Measurements from ENCODE around the gene KRT7.

Gene KRT7

GRCh38 chr12:52232674-52233461 is at the start of gene KRT7:
Gene KRT7 (plus strand): TSS chr12:52233243. CDS start chr12:52233297, 54 bp downstream.
- no peak for DNase-seq

DNA sequence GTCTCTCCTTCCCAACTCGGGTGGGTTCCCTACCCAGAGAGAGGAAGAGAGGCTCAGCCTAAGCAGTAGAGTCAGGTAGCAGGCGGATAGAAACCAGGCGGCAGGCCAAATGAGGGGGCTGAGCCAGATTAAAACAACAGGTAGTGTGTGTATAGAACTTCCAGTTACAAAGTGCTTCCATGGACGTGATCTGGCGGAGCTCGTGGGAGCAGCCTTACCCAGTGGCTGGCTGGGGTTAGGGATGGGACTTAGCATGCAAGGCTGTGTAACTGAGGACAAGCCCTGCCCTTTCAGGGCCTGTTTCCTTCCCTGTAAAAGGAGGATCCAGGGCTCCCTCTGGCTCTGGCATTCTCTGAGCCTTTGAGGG is 49.5 kb upstream of the KRT7 start:
- DNase-seq, result no peak

GRCh38 chr12:52183971-52184370 is 49.1 kb upstream of the KRT7 start:
- no peak for DNase-seq

DNA sequence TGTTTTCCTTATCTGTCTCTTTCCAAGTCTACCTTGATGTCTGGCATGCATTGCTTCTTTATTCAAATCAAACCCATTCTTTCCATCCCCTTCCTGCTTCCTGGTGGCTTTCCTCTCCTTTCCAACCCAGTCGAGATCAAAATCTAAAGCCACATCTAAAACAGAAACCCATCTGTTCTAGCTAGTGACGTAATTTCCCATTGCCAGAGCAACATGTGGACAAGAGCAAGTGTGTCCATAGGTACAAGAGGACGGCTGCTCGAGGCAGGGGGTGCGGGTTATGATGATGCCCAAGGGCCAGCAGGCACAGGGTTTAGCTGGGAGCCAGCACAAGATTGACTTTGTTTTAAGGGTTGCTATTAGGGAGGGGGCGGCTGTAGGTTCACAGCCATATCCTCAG is 48.2 kb upstream of the KRT7 start:
- no peak for DNase-seq

DNA sequence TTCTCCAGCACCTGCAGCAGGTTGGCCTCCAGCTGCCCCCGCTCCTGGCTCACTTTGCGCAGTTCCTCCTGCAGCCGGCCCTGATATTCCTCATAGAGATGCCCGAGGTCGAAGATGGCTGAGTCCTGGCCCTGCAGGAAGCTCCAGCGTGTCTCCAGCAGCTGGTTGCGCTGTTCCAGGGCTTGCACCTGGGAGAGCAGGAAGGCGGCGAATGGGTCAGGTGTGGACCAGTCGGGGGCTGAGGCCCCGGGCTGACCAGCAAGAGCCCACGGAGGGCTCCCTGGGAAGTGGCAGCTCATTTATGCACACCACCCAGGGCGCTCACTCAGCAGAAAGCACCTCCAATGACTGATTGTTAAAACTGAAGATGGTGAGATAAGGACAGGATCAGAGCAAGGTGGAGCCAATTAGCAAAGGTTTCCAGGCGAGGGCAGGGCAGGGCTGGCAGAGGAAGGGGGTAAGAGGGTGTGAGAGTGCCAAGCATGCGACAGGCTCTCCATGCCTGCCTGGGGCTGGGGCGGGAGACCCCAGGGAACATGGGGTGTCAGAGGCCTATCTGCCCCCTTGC is 47.6 kb upstream of the KRT7 start:
- no peak for DNase-seq

GRCh38 chr12:52186118-52186840 is 46.8 kb upstream of the KRT7 start:
- no peak for DNase-seq

GRCh38 chr12:52187206-52187605 is 45.8 kb upstream of the KRT7 start:
- no peak for DNase-seq

DNA sequence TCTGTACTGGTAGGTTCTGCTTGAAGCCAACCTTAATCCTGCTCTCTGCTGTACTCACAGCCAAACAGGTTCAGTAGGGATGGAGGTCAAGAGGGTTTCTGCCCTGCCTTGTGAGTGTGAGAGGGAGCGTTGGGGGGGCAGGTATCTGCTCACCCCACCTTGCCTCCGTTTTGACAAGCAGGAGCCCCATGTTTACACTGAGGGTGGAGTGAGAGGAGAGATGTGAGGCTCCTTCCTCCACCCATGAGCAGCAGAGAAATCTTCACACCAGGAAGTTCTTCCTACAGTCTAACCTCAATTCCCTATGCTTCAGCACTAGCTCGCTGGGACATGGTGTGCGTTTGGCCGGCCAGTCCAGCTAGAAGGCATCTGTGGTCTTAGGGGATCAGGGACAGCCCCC is 45.4 kb upstream of the KRT7 start:
- no peak for DNase-seq

DNA sequence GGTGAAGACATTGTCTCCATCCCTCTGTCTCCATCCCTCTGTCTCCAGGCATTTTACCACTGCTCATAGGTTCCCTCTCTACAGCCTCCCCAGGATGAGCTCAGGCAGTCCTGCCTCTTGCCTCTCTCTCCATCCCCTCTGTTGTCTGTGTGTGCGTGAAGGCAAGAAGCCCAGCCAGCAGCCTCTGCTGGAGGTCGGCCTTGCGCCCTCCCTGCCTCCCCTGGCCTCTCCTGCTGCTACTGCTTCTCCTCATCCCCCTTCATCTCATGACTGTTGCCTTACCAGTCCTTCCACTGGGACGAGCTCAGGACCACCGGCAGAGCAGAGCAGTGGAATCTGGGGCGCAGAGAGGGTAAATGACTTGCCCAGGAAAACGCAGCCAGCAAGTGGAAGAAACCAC is 44.4 kb upstream of the KRT7 start:
- DNase-seq, result no peak

DNA sequence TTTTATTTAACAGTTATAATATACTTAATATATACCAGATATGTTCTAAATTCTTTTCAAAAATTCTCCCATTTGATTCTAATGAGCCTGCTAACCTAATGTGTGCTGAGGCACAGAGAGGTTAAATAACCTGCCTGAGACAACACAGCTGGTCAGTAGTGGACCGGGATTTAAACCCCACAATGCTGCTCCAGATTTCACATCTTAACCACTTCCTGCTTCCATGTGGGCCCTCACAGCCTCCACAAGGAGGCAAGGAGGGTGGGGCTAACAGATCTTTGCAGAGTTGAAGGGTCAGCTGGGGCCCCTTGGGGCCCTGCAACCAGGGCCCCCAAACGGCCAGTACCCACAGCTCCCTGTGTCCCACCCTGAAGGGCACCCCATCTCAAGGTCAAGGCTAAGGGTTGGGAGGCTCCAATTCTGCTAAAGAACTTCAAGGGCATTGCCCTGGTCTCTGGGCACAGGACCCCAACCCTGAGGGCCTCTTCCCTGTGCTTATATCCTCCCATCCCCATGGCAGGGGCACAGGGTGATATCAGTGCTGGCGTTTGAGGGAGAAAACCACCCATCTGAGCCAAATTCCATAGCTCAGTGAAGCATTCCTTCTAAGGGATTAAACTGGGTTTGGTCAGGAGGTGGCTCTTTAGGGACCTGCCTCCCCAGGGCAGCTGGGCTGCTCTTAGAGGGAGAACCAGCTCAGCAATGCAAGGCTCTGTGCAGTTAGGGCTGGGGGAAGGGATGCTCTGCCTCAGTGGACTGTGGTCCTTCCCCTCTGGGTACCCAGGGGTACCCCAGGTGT is 43.5 kb upstream of the KRT7 start:
- DNase-seq, result no peak

DNA sequence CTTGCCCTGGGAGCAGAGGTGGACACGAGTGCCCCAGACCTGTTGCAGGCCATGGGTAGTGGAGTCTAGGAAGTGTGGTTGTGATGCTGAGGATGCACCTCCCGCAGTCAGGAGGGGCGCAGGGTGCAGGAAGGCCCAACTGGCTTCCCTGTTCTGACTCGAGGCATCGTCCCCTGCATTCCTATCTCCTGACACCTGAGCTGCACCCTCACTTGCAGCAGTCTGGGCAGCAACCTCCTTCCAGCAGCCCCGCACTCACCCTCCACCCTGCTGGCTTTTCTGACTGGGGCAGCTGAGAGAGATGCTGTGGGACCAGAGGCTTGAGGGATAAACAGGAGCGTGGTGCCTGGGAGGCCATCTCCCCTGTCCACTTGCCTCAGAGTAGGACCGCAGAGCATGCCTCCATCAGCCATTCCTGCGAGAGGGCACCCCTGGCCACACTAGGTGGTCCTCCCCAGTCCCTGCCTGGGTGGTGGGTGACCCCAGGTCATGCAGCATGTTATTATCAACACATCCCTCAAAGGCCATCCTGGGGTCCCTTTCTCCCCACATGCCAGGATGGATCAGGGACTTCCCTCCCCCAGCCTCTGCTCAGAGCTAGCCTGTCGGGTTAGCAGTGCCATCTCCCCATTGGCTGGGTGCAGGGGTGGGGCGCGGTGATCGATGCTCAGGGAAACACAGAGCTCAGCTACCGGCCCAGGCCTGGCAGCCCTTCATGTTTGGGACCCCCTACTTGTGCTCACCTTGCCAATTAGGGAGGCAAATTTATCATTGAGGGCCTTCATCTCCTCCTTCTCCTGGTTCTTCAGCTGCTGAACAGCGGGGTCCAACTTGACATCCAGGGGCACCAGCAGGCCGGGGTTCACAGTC is 41.9 kb upstream of the KRT7 start:
- no peak for DNase-seq

DNA sequence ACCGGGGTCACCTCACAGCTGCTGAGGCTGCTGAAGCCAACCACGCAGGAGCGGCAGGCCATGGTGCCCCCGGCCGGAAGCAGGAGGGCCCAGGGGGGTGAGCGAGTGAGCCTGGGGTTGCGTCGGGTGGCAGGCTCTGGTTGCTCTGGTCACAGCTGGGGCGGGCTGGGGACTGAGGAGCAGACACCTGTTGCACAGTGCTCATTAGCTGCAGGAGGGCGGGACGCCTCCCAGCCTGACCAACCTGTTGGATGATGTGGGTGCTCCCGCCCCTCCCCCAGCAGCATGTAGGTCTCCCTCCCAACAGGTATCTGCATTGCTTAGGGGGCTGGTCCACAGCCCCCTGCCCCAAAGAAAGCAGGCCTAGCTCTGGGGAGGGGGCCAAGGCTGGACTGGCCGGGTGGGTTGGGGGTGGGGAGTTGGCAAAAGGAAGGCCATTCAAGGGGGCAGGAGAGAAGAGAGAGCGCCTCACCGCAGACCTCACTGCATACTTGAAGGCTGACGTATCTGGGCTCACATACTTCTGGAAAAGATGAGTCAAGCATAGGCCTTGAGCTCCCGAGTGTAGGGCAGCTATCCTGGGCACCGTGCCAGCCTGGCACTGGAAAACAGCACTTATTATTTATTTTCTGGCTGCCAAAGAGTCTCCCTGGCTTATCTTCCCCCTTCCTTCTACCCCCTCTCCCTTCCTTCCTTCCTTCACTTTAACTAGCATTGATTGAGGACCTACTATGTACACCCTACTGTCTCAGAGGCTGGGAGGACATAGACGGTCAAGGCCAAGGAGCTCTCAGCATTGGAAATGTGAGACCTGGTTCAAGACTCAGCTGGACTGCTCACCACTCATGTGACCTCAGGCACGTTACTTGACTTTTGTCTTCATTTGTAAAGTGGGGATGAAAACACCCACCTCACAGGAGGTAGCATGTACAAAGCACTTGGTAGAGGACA is 40.9 kb upstream of the KRT7 start, which contains the start of gene KRT80:
KRT80 (minus strand) TSS at position 174 of the 951 bp plus-strand sequence; CDS start at position 62, 112 bp downstream.
- no peak for DNase-seq

GRCh38 chr12:52193532-52193931 is 39.5 kb upstream of the KRT7 start:
- no peak for DNase-seq

GRCh38 chr12:52193991-52194390 is 39.1 kb upstream of the KRT7 start:
- no peak for DNase-seq

GRCh38 chr12:52195065-52195730 is 37.8 kb upstream of the KRT7 start:
- no peak for DNase-seq

- DNase-seq, result no peak
Observed at GRCh38 chr12:52197371-52198231, 35.4 kb upstream of the KRT7 start.

GRCh38 chr12:52198454-52199215 is 34.4 kb upstream of the KRT7 start:
- DNase-seq, result no peak

GRCh38 chr12:52199294-52199919 is 33.6 kb upstream of the KRT7 start:
- DNase-seq, result no peak

Measured in activated CD8-positive, alpha-beta memory T cell treated with anti-CD3 and anti-CD28 coated beads for 24 hours (primary cell).